ENCODE measurements around the gene BABAM1.

The BABAM1 gene

GRCh38 chr19:17296976-17297375, 29.7 kb downstream of the BABAM1 start:
- DNase-seq (ENCODE audit: insufficient read length): no peak
- no peak for TF ChIP-seq POLR2A (IDR thresholded peaks at IDR 0.05; ENCODE audit: low read depth, low read length)
- TF ChIP-seq TAF1 (IDR thresholded peaks at IDR 0.05; ENCODE audit: borderline replicate concordance, low read depth, low read length): no peak
- no peak for TF ChIP-seq POLR2AphosphoS5 (IDR thresholded peaks at IDR 0.05; ENCODE audit: low read depth, low read length)
- no peak for FAIRE-seq

- TF ChIP-seq TAF1 (IDR thresholded peaks at IDR 0.05; ENCODE audit: borderline replicate concordance, low read depth, low read length) (no peak), POLR2AphosphoS5 (IDR thresholded peaks at IDR 0.05; ENCODE audit: low read depth, low read length) (no peak), POLR2A (IDR thresholded peaks at IDR 0.05; ENCODE audit: low read depth, low read length) (no peak)
- DNase-seq (ENCODE audit: insufficient read length): no peak
- no peak for FAIRE-seq
Measured at GRCh38 chr19:17300992-17301619, 33.9 kb downstream of the BABAM1 start.

DNA sequence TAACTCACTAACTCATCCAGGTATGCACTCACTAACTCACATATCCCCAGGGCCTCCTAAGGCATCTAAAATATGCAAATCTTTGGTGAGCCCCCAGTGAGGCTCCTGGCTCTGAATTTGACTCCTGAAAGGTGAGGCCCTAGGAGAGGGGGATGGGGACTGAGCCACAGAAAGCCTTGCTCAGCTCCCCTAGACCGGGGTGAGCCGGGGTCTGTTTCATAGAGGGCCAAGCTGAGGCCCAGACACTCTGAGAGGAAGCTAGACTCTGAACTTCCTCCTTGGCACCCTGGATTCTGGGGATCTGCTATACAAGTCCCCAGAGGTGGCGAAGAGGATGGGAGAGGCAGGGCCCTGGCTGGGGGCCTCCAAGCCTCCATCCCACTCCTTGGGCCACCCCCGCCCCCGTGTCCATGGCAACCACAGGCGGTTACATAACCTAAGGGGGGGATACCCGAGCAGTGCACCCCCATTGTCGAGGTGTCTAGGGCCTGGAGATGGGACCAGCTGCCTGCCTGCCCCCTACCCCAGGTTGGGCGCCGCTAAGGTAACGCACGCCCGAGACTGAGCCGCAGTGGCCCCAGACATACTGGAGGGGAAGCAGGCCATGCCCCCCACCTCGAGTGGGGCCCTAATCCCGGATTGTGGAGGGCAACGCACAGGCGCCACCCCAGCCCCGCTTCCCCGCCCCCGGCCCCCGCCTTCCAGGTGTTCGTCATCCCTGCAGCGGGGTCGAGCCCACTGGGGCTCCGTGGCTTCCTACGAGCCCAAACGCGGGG, 35.3 kb downstream of the BABAM1 start:
- FAIRE-seq (peak; percentile 48), DNase-seq (ENCODE audit: insufficient read length) (no peak)
- TF ChIP-seq POLR2AphosphoS5 (IDR thresholded peaks at IDR 0.05; ENCODE audit: low read depth, low read length) (no peak), POLR2A (IDR thresholded peaks at IDR 0.05; ENCODE audit: low read depth, low read length) (no peak), TAF1 (IDR thresholded peaks at IDR 0.05; ENCODE audit: borderline replicate concordance, low read depth, low read length) (no peak)

DNA sequence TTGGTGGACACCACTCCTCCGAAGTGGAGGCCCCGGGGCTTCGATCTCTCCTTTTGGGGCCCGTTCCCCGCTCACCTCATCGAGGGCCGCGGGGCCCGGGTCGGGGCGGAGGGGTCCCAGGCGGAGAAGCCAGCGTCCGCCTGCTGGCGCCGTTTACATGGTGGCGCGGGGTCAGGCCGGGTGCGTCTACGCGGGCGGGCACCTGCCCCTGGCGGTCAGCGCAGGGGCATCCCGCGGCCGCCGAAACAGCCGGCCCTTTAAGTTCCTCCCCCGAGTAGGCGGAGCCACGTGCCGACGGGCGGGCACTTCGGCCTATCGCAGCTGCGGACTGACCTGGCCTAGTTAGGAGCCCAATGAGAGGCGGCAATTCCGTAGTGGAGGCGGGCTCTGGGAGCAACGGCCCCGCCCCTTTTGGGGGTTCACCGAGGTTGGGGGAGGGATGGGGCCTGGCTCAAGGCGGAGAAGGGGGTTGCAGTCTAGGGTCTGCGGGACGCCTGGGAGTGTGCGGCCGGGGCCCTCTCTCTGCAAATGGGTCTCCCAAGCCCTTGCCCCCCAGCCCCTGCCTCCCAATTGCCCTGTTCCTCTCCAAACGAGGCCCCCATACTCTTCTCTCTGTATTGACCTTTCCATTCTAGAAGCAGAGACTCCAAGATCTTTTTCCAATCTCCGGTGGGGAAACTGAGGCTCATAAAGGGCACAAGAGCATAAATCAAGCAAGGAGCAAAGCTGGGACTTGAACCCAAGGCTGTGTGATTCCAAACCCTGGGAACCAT, 36.1 kb downstream of the BABAM1 start, which contains the start of gene ABHD8:
Gene ABHD8, minus strand, starts transcription at position 259 of the 773 bp plus-strand sequence. CDS start 1,809 bp downstream, outside the sequence.
- DNase-seq (ENCODE audit: insufficient read length) (peak; percentile 91), FAIRE-seq (peak; percentile 92)
- no peak; the same call in 1 of the 2 replicates for TF ChIP-seq POLR2A (IDR thresholded peaks at IDR 0.05; ENCODE audit: low read depth, low read length)
- no peak for TF ChIP-seq TAF1 (IDR thresholded peaks at IDR 0.05; ENCODE audit: borderline replicate concordance, low read depth, low read length)
- no peak for TF ChIP-seq POLR2AphosphoS5 (IDR thresholded peaks at IDR 0.05; ENCODE audit: low read depth, low read length)

DNA sequence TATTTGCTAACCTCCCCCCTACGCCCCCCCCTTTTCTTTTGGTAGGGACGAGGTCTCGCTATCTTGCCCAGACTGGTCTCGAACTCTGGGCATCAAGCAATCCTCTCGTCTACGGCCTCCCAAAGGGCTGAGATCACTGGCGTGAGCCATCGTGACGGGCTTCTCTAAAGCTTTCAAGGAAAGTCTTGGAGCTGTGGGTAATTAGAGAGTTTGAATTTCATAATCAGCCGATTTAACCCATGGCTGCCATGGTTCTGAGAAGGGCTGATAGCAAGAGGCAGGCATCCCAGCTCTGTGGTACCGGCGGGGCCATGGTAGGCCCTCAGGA, 36.7 kb downstream of the BABAM1 start:
- FAIRE-seq (no peak), DNase-seq (ENCODE audit: insufficient read length) (no peak)
- no peak for TF ChIP-seq TAF1 (IDR thresholded peaks at IDR 0.05; ENCODE audit: borderline replicate concordance, low read depth, low read length)
- TF ChIP-seq POLR2AphosphoS5 (IDR thresholded peaks at IDR 0.05; ENCODE audit: low read depth, low read length): no peak
- TF ChIP-seq POLR2A (IDR thresholded peaks at IDR 0.05; ENCODE audit: low read depth, low read length): no peak

GRCh38 chr19:17304386-17305215, 37.4 kb downstream of the BABAM1 start:
- no peak for TF ChIP-seq POLR2AphosphoS5 (IDR thresholded peaks at IDR 0.05; ENCODE audit: low read depth, low read length)
- no peak for TF ChIP-seq POLR2A (IDR thresholded peaks at IDR 0.05; ENCODE audit: low read depth, low read length)
- no peak for TF ChIP-seq TAF1 (IDR thresholded peaks at IDR 0.05; ENCODE audit: borderline replicate concordance, low read depth, low read length)
- DNase-seq (ENCODE audit: insufficient read length): no peak
- peak; percentile 36 for FAIRE-seq

- TF ChIP-seq TAF1 (IDR thresholded peaks at IDR 0.05; ENCODE audit: borderline replicate concordance, low read depth, low read length) (no peak), POLR2AphosphoS5 (IDR thresholded peaks at IDR 0.05; ENCODE audit: low read depth, low read length) (no peak; the same call in 1 of the 2 replicates)
- FAIRE-seq: no peak
- no peak for DNase-seq (ENCODE audit: insufficient read length)
Measured at GRCh38 chr19:17305216-17305516, 37.9 kb downstream of the BABAM1 start.

GRCh38 chr19:17305517-17306284, 38.5 kb downstream of the BABAM1 start, which contains the start of gene MRPL34:
TSS of gene MRPL34 (plus strand) at chr19:17305872. CDS start at chr19:17305893, 21 bp downstream.
- DNase-seq (ENCODE audit: insufficient read length): peak; percentile 78
- TF ChIP-seq POLR2AphosphoS5 (IDR thresholded peaks at IDR 0.05; ENCODE audit: low read depth, low read length): no peak; the same call in 1 of the 2 replicates
- TF ChIP-seq TAF1 (IDR thresholded peaks at IDR 0.05; ENCODE audit: borderline replicate concordance, low read depth, low read length): no peak
- peak; percentile 52 for TF ChIP-seq POLR2A (IDR thresholded peaks at IDR 0.05; ENCODE audit: low read depth, low read length)
- FAIRE-seq: peak; percentile 100

DNA sequence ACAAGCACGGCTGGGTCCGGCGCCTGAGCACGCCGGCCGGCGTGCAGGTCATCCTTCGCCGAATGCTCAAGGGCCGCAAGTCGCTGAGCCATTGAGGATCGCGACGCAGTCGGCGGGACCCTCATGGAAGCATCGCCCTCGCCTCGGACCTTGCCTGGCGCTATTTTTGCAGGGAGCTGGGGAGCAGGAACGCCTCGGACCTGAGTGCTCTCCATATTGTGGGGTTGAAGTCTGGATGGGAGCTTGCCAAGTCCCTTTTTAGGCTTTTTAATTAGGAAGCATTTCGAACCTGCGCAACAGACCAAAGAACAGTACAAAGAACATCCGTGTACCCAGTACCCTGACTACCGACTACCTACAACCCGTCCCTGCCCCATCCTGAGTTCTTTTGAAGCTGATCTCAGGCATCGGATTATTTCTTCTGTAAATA, 39.1 kb downstream of the BABAM1 start:
- FAIRE-seq: no peak
- DNase-seq (ENCODE audit: insufficient read length): no peak
- no peak for TF ChIP-seq POLR2AphosphoS5 (IDR thresholded peaks at IDR 0.05; ENCODE audit: low read depth, low read length)
- peak; percentile 15; the same call in 1 of the 2 replicates for TF ChIP-seq POLR2A (IDR thresholded peaks at IDR 0.05; ENCODE audit: low read depth, low read length)
- TF ChIP-seq TAF1 (IDR thresholded peaks at IDR 0.05; ENCODE audit: borderline replicate concordance, low read depth, low read length): no peak

DNA sequence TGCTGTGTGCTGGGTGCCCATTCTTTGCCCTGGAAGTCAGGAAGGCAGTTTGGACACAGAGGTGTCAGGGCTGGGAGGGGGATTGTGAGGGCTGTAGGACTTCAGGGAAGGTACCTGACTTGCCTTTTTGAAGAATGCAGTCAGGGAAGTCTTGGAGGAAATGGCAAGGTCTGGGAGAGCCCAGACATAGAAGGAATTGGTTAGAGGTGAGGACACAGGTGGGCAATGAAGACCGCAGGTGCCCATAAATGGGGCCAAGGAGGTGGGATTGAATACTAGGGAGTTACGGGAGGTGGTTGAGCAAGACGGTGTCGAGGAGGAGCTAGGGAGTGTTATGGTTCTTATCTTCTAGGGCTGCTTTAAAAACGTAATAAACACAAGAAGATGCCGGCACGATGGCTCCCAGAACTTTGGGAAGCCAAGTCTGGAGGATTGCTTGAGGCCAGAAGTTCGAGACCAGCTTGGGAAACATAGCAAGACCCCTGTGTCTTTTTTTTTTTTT, 40.7 kb downstream of the BABAM1 start:
- FAIRE-seq: no peak
- no peak for TF ChIP-seq POLR2AphosphoS5 (IDR thresholded peaks at IDR 0.05; ENCODE audit: low read depth, low read length)
- no peak for TF ChIP-seq POLR2A (IDR thresholded peaks at IDR 0.05; ENCODE audit: low read depth, low read length)
- no peak for TF ChIP-seq TAF1 (IDR thresholded peaks at IDR 0.05; ENCODE audit: borderline replicate concordance, low read depth, low read length)
- DNase-seq (ENCODE audit: insufficient read length): no peak
